ENCODE data around the gene TMEM259.

Gene TMEM259

DNA sequence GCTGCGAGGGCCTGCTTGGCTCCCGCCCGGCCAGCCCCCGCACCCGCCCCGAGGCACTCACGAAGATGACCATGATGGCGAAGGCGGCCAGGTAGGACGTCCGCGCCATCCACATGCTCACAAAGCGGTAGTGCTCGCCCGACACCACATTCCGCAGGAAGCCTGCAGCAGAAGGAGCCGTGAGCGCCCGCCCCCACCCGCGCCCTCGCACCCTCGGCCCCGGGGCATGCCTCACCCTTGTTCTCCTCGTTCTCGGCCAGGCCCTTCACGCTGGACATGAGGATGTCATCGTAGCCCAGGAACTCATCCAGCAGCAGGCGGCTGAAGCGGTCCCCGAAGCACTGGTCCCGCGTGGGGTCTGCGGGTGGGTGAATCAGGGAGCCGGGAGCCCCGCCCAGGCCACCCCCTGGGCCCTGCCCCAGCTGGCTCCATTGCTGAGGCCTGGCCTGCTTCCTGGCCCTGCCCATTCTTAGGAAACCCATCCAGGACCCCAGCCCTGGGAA is 9.0 kb downstream of the TMEM259 start:
- H3K4me3 Mint-ChIP-seq: no peak overlapping the region
- H3K27ac Mint-ChIP-seq: no peak overlapping the region
- no peaks in the 10 kb centered on the region for H3K27me3 Mint-ChIP-seq
- no peaks in the 10 kb centered on the region for H3K9me3 Mint-ChIP-seq
- peaks cover 6% of the 10 kb centered on the region for H3K4me1 Mint-ChIP-seq
- H3K36me3 Mint-ChIP-seq: peaks cover 10% of the 10 kb centered on the region
- no peak for DNase-seq
- CTCF ChIA-PET: no interaction called here

DNA sequence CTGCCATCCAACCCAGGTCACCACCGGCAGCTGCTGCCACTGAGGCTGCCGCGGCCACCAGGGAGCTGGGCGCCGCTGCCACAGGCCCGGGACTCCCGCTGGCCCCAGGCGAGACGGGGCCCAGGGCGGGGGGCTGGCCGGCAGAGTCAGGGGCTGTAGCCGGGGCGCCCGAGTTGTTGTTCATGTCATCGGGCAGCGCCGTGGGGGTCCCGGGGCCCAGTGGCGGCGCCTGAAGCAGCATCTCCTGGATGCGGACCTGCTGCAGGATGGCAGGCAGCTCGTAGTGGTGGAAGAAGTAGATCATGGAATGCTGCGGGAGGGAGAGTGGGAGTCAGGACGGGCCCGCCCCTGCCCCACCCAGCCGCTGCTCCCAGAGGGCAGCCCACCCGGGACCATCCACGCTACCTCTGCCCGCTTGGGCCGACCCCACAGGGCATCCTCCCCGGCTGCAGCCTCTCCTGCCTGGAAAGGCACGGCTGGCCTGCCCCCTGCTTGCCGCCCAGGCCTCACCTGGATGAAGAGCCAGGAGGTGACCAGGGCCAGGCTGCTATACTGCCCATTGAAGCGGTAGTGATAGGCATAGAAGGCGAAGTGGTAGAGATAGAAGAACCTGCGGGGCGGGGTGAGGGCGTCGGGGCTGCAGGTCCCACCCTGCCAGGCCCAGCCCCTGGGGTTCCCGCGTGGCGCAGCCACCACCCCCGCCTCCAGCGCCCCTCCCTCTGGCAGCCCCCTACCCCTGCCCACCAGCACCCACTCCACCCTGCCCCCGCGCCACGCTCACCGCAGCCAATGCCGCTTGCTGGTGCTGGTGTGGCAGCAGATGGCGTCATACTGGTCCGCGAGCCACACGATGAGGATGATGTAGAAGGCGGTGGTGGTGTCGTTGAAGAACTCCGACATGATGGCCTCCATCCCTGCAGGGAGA is 10.1 kb downstream of the TMEM259 start:
- Mint-ChIP-seq H3K36me3 (peaks cover 9% of the 10 kb centered on the region), H3K27me3 (no peaks in the 10 kb centered on the region), H3K4me1 (peaks cover 2% of the 10 kb centered on the region), H3K27ac (no peak overlapping the region), H3K4me3 (no peak overlapping the region), H3K9me3 (no peaks in the 10 kb centered on the region)
- CTCF ChIA-PET: no interaction called here
- no peak for DNase-seq

DNA sequence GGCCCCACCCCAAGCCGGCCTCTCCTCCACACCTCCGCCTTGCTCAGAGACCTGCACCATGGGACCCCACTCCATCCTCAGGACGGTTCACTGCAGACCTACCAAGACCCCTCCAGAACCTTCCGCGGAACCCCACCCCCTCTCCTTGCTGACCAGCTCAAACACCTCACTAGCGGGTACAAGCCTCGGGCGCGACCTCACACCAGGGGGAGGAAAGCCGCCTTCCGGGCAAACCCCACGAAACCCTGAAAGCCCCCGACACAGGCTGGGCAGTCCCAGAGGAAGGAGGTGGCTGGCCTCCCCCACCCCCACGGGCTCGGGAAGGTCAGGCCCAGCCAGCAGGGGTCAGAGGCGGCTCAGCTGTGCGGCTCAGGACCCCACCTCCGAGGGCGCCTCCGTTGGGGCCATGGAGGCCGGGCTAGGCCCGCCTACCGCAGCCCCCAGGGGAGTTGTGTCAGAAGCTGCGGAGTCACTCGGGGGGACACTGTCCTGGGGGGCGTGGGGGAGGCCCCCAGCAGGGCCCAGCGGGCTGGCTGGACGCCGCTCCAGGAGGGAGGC is 10.9 kb downstream of the TMEM259 start:
- Mint-ChIP-seq H3K36me3 (peaks cover 10% of the 10 kb centered on the region), H3K4me3 (no peak overlapping the region), H3K4me1 (peaks cover 2% of the 10 kb centered on the region), H3K27ac (no peak overlapping the region), H3K27me3 (peaks cover 3% of the 10 kb centered on the region), H3K9me3 (no peaks in the 10 kb centered on the region)
- DNase-seq: no peak
- CTCF ChIA-PET: no interaction called here

DNA sequence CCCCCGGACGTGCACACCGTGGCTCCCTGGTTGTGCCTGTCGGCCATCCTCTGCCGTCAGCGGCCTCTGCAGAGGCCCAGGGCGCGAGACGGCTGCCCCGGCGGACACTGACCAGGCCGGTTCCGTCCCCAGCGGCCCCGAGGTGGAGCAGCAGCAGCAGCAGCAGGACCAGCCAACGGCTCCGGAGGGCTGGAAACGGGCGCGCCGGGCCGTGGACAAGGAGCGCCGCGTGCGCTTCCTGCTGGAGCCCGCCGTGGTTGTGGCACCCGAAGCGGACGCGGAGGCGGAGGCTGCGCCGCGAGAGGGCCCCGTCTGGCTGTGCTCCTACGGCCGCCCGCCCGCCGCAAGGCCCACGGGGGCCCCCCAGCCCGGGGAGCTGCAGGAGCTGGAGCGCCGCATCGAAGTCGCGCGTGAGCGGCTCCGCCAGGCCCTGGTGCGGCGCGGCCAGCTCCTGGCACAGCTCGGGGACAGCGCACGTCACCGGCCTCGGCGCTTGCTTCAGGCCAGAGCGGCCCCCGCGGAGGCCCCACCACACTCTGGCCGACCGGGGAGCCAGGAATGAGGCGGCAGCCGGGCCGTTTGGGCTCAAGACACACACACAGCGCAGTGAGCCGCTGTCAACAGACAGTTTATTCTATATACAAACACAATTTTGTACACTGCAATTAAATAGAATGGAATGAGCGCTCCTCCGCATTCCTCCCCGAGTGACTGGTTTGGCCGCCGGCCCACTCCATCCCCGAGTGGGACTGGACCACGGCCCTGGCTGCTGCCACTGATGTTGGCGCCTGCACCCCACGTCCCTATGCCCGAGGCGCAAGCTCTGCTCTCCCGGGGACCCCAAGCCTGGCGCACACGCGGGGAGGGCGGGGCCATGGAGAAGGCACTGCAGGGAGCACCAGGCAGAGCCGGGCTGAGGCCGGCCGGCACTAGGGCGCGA is 11.6 kb downstream of the TMEM259 start:
- Mint-ChIP-seq H3K36me3 (peaks cover 10% of the 10 kb centered on the region), H3K27me3 (peaks cover 5% of the 10 kb centered on the region), H3K4me3 (no peak overlapping the region), H3K9me3 (no peaks in the 10 kb centered on the region), H3K4me1 (peaks cover 2% of the 10 kb centered on the region), H3K27ac (no peak overlapping the region)
- CTCF ChIA-PET: no interaction called here
- no peak for DNase-seq

DNA sequence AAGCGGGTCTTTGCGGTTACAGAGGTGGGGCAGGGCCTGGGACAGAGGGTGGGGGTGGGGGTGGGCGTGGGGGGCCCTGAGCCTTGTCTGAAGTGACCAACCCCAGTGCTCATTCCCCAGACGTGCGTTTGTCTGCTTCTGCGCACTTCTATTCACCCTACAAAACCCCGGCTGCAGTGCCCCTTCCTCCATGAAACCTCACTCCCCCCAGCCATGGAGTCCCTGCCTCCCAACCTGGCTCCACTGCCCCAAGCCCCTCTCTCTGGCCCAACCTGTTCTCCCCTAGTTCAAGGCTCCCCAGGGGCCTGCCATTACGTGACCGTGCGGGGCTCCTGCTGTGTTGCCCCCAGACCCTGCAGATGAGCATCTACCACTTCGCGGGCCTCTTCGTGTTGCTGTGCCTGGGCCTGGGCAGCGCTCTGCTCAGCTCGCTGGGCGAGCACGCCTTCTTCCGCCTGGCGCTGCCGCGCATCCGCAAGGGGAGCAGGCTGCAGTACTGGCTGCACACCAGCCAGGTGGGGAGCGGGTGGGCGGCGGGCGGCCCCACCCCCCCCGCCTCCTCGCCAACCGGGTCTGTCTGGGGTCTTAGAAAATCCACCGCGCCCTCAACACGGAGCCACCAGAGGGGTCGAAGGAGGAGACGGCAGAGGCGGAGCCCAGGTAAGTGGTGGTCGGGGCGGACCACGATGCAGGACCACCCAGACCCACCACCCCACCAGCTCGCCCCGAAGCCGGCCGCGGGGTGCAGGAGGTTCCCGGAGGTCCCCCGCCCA is 12.5 kb downstream of the TMEM259 start:
- peaks cover 12% of the 10 kb centered on the region for H3K27me3 Mint-ChIP-seq
- H3K27ac Mint-ChIP-seq: no peak overlapping the region
- CTCF ChIA-PET: no interaction called here
- peaks cover 8% of the 10 kb centered on the region for H3K36me3 Mint-ChIP-seq
- no peak for DNase-seq
- no peaks in the 10 kb centered on the region for H3K9me3 Mint-ChIP-seq
- no peaks in the 10 kb centered on the region for H3K4me1 Mint-ChIP-seq
- H3K4me3 Mint-ChIP-seq: no peak overlapping the region

DNA sequence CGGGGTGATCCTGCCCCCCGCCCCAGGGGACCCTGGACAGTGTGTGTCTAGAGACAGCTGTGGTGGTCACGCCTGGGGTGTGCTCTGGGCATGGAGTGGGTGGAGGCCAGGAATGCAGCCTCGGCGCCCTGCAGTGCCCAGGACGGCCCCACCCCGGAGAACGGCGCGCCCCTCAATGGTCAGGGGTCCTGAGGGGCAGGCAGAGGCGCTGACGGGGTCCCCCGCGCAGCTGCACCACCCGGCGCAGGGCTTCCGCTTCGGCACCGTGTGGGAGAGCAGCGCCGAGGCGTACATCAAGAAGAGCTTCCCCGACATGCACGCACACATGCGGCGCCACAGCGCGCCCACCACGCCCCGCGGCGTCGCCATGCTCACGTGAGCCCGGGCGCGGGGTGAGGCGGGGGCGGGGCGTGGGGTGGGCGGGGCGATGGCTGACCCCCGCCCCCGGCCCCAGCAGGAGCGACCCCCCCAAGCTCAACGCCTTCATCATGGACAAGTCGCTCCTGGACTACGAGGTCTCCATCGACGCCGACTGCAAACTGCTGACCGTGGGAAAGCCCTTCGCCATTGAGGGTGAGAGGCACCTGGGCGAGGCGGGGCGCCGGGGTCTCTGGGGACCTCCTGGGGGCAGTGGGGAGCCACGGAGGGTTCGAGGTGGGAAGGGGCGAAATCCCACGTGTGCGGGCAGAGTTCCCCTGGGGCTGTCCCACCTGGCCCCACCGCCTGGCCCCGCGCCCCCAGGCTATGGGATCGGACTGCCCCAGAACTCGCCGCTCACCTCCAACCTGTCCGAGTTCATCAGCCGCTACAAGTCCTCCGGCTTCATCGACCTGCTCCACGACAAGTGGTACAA is 13.3 kb downstream of the TMEM259 start:
- DNase-seq: no peak
- CTCF ChIA-PET: interaction anchor here (0.6 kb wide), 1 partner anchor 193 kb away, joined by 3 read pairs; no protein-coding TSS in a partner anchor
- H3K36me3 Mint-ChIP-seq: peaks cover 8% of the 10 kb centered on the region
- H3K4me1 Mint-ChIP-seq: no peaks in the 10 kb centered on the region
- H3K27ac Mint-ChIP-seq: no peak overlapping the region
- H3K9me3 Mint-ChIP-seq: no peaks in the 10 kb centered on the region
- peaks cover 15% of the 10 kb centered on the region for H3K27me3 Mint-ChIP-seq
- no peak overlapping the region for H3K4me3 Mint-ChIP-seq

DNA sequence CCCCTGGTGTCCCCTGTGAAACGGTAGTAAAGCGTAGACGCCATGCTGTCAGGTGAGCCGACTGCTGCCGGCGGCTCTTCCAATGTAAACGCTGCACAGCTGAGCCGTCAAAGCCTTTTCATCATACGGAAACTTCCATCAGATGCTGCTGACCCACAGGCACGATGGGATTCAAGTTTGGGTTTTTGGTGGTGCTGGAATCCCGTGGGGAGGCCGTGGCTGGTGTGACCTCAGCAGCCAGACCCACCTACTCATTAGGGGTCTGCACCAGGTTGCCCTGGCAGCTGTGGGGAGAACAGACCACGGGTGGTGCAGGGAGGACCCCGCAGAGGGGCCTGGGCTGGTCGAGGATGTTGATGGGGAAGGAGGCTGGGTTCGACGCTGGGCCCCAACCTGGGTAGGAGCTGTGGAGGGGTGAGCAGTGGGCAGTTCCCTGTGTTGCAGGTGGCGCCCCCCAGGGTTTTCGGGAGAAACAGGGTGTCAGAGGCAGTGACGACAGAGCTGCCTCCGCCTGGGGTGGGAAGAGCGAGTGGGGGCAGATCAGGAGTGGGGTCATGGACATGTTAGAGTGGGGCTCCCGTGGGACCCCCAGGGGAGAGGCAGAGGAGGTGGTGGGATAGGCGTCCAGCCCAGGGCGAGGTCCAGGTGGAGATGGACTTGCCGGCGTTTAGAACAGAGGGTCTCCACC is 14.1 kb downstream of the TMEM259 start:
- Mint-ChIP-seq H3K9me3 (no peaks in the 10 kb centered on the region), H3K4me3 (no peak overlapping the region), H3K36me3 (peaks cover 8% of the 10 kb centered on the region), H3K27ac (no peak overlapping the region), H3K27me3 (peaks cover 22% of the 10 kb centered on the region), H3K4me1 (no peaks in the 10 kb centered on the region)
- CTCF ChIA-PET: interaction anchor here (0.6 to 0.9 kb wide), 2 partner anchors 11 to 194 kb away, joined by 3 read pairs; no protein-coding TSS in a partner anchor
- no peak for DNase-seq

DNA sequence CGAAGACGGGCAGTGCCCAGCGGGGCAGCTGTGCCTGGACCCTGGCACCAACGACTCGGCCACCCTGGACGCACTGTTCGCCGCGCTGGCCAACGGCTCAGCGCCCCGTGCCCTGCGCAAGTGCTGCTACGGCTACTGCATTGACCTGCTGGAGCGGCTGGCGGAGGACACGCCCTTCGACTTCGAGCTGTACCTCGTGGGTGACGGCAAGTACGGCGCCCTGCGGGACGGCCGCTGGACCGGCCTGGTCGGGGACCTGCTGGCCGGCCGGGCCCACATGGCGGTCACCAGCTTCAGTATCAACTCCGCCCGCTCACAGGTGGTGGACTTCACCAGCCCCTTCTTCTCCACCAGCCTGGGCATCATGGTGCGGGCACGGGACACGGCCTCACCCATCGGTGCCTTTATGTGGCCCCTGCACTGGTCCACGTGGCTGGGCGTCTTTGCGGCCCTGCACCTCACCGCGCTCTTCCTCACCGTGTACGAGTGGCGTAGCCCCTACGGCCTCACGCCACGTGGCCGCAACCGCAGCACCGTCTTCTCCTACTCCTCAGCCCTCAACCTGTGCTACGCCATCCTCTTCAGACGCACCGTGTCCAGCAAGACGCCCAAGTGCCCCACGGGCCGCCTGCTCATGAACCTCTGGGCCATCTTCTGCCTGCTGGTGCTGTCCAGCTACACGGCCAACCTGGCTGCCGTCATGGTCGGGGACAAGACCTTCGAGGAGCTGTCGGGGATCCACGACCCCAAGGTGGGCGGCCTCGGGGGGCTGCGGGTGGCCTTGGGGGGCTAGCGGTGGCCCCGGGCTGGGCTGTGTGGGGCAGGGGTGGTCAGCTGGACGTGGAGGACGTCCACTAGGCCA is 15.9 kb downstream of the TMEM259 start:
- CTCF ChIA-PET: interaction anchor here (1.7 kb wide), 1 partner anchor 12 kb away, joined by 4 read pairs; no protein-coding TSS in a partner anchor
- Mint-ChIP-seq H3K27me3 (peaks cover 37% of the 10 kb centered on the region), H3K27ac (no peak overlapping the region), H3K9me3 (no peaks in the 10 kb centered on the region), H3K4me1 (peaks cover 5% of the 10 kb centered on the region), H3K36me3 (peaks cover 6% of the 10 kb centered on the region), H3K4me3 (no peak overlapping the region)
- DNase-seq: no peak

DNA sequence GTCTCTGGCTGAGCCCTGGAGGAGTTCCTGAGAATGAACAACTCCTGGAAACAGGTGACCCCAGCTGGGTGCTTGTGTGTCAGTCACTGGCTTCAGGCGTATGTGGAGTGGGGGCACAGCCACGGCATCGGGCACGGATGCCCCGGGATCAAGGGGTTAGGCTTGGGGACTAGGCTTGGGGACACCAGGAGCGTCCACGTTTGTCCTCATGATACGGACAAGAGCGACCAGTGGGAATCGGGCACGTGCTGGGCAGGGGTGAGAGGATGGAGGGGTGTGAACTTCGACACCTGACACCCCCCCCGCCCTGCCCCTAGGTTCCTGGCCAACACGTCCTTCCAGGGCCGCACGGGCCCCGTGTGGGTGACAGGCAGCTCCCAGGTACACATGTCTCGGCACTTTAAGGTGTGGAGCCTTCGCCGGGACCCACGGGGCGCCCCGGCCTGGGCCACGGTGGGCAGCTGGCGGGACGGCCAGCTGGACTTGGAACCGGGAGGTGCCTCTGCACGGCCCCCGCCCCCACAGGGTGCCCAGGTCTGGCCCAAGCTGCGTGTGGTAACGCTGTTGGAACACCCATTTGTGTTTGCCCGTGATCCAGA is 16.6 kb downstream of the TMEM259 start:
- Mint-ChIP-seq H3K27ac (no peak overlapping the region), H3K4me3 (no peak overlapping the region), H3K36me3 (peaks cover 5% of the 10 kb centered on the region), H3K4me1 (peaks cover 7% of the 10 kb centered on the region), H3K27me3 (peaks cover 44% of the 10 kb centered on the region), H3K9me3 (no peaks in the 10 kb centered on the region)
- CTCF ChIA-PET: interaction anchor here (0.9 to 1.7 kb wide), 3 partner anchors 13 to 140 kb away, joined by 3 to 4 read pairs (median 3); no protein-coding TSS in a partner anchor
- DNase-seq: no peak

DNA sequence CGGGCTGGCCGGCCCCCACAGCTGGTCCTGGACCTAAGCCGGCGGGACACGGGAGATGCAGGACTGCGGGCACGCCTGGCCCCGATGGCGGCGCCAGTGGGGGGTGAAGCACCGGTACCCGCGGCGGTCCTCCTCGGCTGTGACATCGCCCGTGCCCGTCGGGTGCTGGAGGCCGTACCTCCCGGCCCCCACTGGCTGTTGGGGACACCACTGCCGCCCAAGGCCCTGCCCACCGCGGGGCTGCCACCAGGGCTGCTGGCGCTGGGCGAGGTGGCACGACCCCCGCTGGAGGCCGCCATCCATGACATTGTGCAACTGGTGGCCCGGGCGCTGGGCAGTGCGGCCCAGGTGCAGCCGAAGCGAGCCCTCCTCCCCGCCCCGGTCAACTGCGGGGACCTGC is 17.6 kb downstream of the TMEM259 start:
- no peak for DNase-seq
- H3K9me3 Mint-ChIP-seq: no peaks in the 10 kb centered on the region
- H3K4me1 Mint-ChIP-seq: peaks cover 13% of the 10 kb centered on the region
- H3K27me3 Mint-ChIP-seq: peaks cover 54% of the 10 kb centered on the region
- peaks cover 2% of the 10 kb centered on the region for H3K36me3 Mint-ChIP-seq
- H3K27ac Mint-ChIP-seq: no peak overlapping the region
- H3K4me3 Mint-ChIP-seq: no peak overlapping the region
- CTCF ChIA-PET: interaction anchor here (0.6 to 1.2 kb wide), 3 partner anchors 26 to 139 kb away, joined by 3 read pairs; no protein-coding TSS in a partner anchor

DNA sequence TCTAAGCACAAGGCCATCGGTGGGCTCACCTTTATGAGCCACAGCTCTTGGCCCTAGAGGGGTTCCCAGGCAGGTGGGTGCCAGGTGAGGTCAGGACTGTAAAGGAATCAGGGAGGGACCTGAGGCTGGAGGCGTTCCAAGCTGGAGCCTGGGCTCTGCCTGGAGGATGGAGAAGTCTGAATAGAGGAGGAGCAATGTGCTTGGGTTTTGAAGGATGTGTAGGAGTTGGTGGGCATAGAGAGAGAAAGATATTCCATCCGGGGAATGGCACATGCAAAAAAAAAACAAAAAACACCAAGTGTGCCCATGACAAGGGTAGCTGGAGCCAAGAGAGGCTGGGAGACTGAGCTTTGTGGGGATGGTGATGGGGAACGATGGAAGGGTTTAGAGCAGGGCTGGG is 18.3 kb downstream of the TMEM259 start:
- Mint-ChIP-seq H3K4me3 (no peak overlapping the region), H3K36me3 (peaks cover 1% of the 10 kb centered on the region), H3K9me3 (no peaks in the 10 kb centered on the region), H3K27ac (no peak overlapping the region), H3K4me1 (peaks cover 16% of the 10 kb centered on the region), H3K27me3 (peaks cover 61% of the 10 kb centered on the region)
- DNase-seq: no peak
- CTCF ChIA-PET: interaction anchor here (0.6 kb wide), 1 partner anchor 27 kb away, joined by 3 read pairs; no protein-coding TSS in a partner anchor

All from activated naive CD4-positive, alpha-beta T cell treated with anti-CD3 and anti-CD28 coated beads, Interleukin-2, amount 10 ng/mL, durations not matched to agents 7 days and 5 days (primary cell).